Stimulated activated effector memory CD8-positive, alpha-beta T cell treated with anti-CD3 and anti-CD28 coated beads, Interleukin-12 subunit alpha, Interleukin-12 subunit beta, amount 100 ng/mL, for 72 hours (primary cell): Measurements from ENCODE around the gene EFCAB6.
A peak's percentile ranks its signal among the peaks of the same experiment; 100 is the strongest.

ENCODE experiments used
- ATAC-seq: fragments of 150-1000 bp; cut with Tn5 transposase; 2 replicates; pipeline ENCODE4 v1.10.0; 2021
- DNase-seq, 2 donors: peaks; one replicate each; pipeline ENCODE4 v3.0.0; 2021 to 2022; ENCODE audit warnings: low spot score in 2 of 2
- H3K27ac Mint-ChIP-seq: one replicate; pipeline ENCODE4 v1.8.0; 2022; ENCODE audit warnings: mild to moderate bottlenecking, mixed read lengths
- H3K36me3 Mint-ChIP-seq: one replicate; pipeline ENCODE4 v1.8.0; 2022; ENCODE audit warnings: mild to moderate bottlenecking, mixed read lengths
- H3K4me1 Mint-ChIP-seq: one replicate; pipeline ENCODE4 v1.8.0; 2022; ENCODE audit warnings: mixed read lengths
- H3K4me3 Mint-ChIP-seq: one replicate; pipeline ENCODE4 v1.8.0; 2022; ENCODE audit warnings: mild to moderate bottlenecking, mixed read lengths
- H3K9me3 Mint-ChIP-seq: one replicate; pipeline ENCODE4 v1.8.0; 2022; ENCODE audit warnings: mixed read lengths

EFCAB6 gene

GRCh38 chr22:43740587-43741270 lies 71.4 kb downstream of the EFCAB6 start:
- ATAC-seq: no peak
- peak in 1 of 2 donors; percentile 12 for DNase-seq
- Mint-ChIP-seq H3K36me3 (no peaks in the 10 kb centered on the region), H3K4me3 (no peak overlapping the region), H3K9me3 (no peaks in the 10 kb centered on the region), H3K4me1 (no peaks in the 10 kb centered on the region), H3K27ac (no peak overlapping the region)

DNA sequence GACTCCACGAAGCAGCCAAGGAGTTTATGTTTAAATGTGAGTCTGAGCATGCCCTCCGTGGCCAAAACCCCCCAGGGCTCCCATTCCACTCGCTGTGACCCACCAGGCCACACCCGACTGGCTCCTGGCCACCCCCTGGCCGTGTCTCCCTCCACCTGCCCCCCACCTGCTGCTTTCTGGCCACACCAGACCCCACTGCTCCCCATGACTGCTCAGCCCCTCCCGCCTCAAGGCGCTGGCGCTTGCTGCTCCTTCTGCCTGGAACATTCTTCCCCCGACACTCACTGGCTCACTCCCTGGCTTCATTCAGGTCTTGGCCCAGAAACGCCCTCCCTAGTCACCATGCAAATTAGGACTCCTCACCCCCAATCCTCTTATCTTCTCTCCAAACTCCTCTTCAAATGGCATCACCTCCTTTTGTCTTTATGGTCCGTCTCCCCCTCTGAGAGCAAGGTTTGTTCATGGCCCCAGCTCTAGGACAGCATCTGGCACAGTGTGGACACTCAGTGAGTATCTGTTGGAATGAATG lies 72.2 kb downstream of the EFCAB6 start:
- H3K4me3 Mint-ChIP-seq: no peak overlapping the region
- H3K36me3 Mint-ChIP-seq: no peaks in the 10 kb centered on the region
- H3K27ac Mint-ChIP-seq: no peak overlapping the region
- no peaks in the 10 kb centered on the region for H3K4me1 Mint-ChIP-seq
- ATAC-seq: no peak
- peak in 1 of 2 donors; percentile 17 for DNase-seq
- H3K9me3 Mint-ChIP-seq: no peaks in the 10 kb centered on the region

- no peak overlapping the region for H3K27ac Mint-ChIP-seq
- ATAC-seq (no peak), DNase-seq (no peak)
- no peaks in the 10 kb centered on the region for H3K36me3 Mint-ChIP-seq
- H3K4me1 Mint-ChIP-seq: no peaks in the 10 kb centered on the region
- no peak overlapping the region for H3K4me3 Mint-ChIP-seq
- H3K9me3 Mint-ChIP-seq: no peaks in the 10 kb centered on the region
These were observed 74.8 kb downstream of the EFCAB6 start for GRCh38 chr22:43737150-43737828.

DNA sequence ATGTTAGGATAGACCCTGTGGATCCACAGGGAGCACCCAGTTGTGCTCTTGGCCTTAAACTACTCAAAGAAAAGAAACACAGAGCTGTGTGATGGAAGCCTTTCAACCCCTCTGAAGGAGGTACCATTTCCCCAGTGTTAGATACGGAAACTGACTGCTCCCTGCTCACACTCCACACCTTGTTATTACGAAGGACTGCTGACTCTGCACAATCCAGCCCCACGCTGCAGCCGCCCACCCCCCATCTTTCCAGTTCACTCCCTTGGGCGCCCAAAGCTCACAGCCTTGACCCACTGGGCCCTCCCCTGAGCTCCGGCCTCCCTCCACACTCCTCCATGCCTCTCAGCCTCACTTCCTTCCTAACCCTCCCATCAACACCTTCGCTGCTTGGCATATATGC lies 75.5 kb downstream of the EFCAB6 start:
- Mint-ChIP-seq H3K27ac (no peak overlapping the region), H3K9me3 (no peaks in the 10 kb centered on the region), H3K4me1 (no peaks in the 10 kb centered on the region), H3K4me3 (no peak overlapping the region), H3K36me3 (no peaks in the 10 kb centered on the region)
- DNase-seq (no peak), ATAC-seq (no peak)

DNA sequence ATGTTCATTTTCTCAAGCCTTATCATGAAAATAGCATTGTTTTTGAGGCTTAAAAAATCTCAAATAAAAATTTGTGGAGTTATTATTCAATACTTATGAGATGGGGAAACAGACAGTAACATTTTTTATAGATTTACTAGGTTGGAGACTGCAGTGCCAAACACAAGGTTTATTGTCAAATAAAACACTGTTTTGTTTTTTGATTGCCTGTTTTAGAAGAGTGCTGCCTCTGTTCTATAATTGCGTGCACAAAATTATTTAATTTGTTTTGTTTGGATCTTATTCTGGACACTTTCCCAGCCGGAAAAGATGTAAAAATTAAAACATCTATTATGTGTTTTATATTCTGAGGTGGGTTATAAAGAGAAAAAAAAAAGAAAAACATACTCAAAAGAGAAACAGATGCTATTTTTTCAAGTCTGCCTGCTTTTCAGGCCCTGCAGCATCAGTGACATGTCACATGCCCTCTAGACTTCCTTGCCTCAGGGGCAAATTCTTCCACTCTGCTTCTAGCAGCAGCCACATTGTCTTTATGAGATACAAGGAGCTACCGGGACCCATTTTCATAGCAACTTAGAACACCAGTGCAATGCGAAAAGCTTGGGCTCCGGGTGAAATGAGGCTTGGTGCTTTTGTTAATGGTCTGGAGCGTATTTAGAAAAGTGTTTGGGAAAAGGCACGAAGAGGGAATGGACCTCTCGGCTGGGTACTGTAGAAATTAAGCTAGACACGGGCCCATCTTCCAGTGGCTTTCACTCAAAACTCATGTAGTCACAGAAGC lies 77.5 kb downstream of the EFCAB6 start:
- ATAC-seq: no peak
- no peak for DNase-seq
- Mint-ChIP-seq H3K27ac (no peak overlapping the region), H3K36me3 (no peaks in the 10 kb centered on the region), H3K9me3 (no peaks in the 10 kb centered on the region), H3K4me1 (no peaks in the 10 kb centered on the region), H3K4me3 (no peak overlapping the region)

DNA sequence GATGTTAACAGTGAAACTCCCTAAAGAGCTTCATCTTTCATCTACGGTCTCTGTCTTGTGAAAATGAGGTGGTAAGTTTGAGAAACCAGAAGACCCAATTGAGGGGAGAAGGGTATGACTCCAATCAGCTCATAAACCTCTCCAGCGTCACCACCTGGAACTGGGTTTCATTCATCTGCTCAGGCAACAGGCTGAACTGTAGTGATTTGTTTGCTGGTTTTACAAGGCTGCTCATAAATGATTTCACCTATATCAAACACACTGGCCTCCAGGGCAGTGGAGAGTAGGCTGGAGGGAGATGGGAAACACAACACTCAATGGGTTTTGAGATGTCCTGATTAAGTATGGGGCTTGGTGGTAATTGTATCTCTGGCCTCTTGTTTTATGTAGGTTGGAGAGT lies 79.0 kb downstream of the EFCAB6 start:
- DNase-seq: no peak
- Mint-ChIP-seq H3K9me3 (no peaks in the 10 kb centered on the region), H3K27ac (no peak overlapping the region), H3K4me1 (no peaks in the 10 kb centered on the region), H3K36me3 (no peaks in the 10 kb centered on the region), H3K4me3 (no peak overlapping the region)
- ATAC-seq: no peak

GRCh38 chr22:43731988-43732387 lies 80.1 kb downstream of the EFCAB6 start:
- DNase-seq (no peak), ATAC-seq (no peak)
- H3K36me3 Mint-ChIP-seq: no peaks in the 10 kb centered on the region
- H3K4me3 Mint-ChIP-seq: no peak overlapping the region
- H3K27ac Mint-ChIP-seq: no peak overlapping the region
- no peaks in the 10 kb centered on the region for H3K9me3 Mint-ChIP-seq
- no peaks in the 10 kb centered on the region for H3K4me1 Mint-ChIP-seq

GRCh38 chr22:43726964-43727543 lies 85.1 kb downstream of the EFCAB6 start:
- no peak for DNase-seq
- no peak overlapping the region for H3K27ac Mint-ChIP-seq
- no peak for ATAC-seq
- H3K4me1 Mint-ChIP-seq: no peaks in the 10 kb centered on the region
- no peaks in the 10 kb centered on the region for H3K36me3 Mint-ChIP-seq
- no peaks in the 10 kb centered on the region for H3K9me3 Mint-ChIP-seq
- H3K4me3 Mint-ChIP-seq: no peak overlapping the region

GRCh38 chr22:43726322-43726721 lies 85.8 kb downstream of the EFCAB6 start:
- ATAC-seq (no peak), DNase-seq (no peak)
- Mint-ChIP-seq H3K4me1 (no peaks in the 10 kb centered on the region), H3K9me3 (no peaks in the 10 kb centered on the region), H3K36me3 (no peaks in the 10 kb centered on the region), H3K4me3 (no peak overlapping the region), H3K27ac (no peak overlapping the region)

GRCh38 chr22:43723816-43724215 lies 88.3 kb downstream of the EFCAB6 start:
- H3K4me1 Mint-ChIP-seq: no peaks in the 10 kb centered on the region
- no peak for DNase-seq
- H3K4me3 Mint-ChIP-seq: no peak overlapping the region
- H3K9me3 Mint-ChIP-seq: no peaks in the 10 kb centered on the region
- ATAC-seq: no peak
- H3K27ac Mint-ChIP-seq: no peak overlapping the region
- H3K36me3 Mint-ChIP-seq: no peaks in the 10 kb centered on the region

DNA sequence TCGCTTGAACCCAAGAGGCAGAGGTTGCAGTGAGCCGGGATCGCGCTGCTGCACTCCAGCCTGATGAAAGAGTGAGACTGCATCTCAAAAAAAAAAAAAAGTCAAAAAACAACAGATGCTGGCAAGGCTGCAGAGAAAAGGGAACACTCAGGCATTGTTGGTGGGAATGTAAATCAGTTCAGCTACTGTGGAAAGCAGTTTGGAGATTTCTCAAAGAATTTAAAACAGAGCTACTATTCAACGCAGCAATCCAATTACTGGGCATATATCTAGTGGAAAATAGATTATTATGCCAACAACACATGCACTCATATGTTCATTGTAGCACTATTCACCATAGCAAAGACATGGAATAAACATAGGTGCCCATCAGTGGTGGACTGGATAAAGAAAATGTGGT lies 89.7 kb downstream of the EFCAB6 start:
- Mint-ChIP-seq H3K4me3 (no peak overlapping the region), H3K27ac (no peak overlapping the region), H3K9me3 (no peaks in the 10 kb centered on the region), H3K36me3 (no peaks in the 10 kb centered on the region), H3K4me1 (no peaks in the 10 kb centered on the region)
- DNase-seq (no peak), ATAC-seq (no peak)

DNA sequence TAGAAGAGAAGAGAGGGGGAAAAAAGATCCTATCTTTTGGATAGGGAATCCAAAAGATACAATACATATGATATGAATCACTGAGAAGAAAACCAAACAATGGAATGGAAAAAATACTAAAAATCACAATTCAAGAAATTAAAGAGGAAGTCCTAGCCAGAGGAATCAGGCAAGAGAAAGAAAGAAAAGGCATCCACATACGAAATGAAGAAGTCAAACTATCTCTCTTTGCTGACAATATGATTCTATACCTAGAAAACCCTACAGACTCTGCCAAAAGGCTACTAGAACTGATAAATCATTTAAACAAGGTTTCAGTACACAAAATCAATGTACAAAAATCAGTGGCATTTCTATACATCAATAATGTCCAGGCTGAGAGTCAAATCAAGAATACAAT lies 91.4 kb downstream of the EFCAB6 start:
- ATAC-seq (no peak), DNase-seq (no peak)
- Mint-ChIP-seq H3K4me1 (no peaks in the 10 kb centered on the region), H3K27ac (no peak overlapping the region), H3K4me3 (no peak overlapping the region), H3K9me3 (no peaks in the 10 kb centered on the region), H3K36me3 (no peaks in the 10 kb centered on the region)

GRCh38 chr22:43714104-43714503 lies 98.0 kb downstream of the EFCAB6 start:
- no peak for DNase-seq
- Mint-ChIP-seq H3K36me3 (no peaks in the 10 kb centered on the region), H3K4me3 (no peak overlapping the region), H3K27ac (no peak overlapping the region), H3K4me1 (no peaks in the 10 kb centered on the region), H3K9me3 (no peaks in the 10 kb centered on the region)
- no peak for ATAC-seq

DNA sequence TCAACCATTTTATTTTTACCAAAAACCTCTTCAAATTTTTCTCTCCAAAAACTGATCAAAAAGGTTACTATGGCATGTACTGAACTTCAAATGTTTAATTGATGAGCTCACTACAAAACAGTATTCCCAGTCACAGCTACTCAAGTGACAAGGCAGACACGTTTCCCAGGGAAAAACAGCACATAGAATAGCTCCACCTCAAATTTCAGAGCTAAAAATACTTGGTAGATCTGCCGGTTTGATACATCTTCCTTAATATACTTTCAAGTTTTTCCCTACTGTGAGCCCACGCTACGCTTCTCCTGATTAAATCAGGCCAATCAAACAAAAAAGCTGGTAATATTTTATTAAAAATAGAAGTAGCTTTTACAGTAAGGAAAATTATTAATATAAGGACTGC lies 100.4 kb downstream of the EFCAB6 start:
- no peaks in the 10 kb centered on the region for H3K36me3 Mint-ChIP-seq
- no peak overlapping the region for H3K4me3 Mint-ChIP-seq
- no peaks in the 10 kb centered on the region for H3K4me1 Mint-ChIP-seq
- H3K27ac Mint-ChIP-seq: no peak overlapping the region
- no peaks in the 10 kb centered on the region for H3K9me3 Mint-ChIP-seq
- DNase-seq (no peak), ATAC-seq (no peak)

DNA sequence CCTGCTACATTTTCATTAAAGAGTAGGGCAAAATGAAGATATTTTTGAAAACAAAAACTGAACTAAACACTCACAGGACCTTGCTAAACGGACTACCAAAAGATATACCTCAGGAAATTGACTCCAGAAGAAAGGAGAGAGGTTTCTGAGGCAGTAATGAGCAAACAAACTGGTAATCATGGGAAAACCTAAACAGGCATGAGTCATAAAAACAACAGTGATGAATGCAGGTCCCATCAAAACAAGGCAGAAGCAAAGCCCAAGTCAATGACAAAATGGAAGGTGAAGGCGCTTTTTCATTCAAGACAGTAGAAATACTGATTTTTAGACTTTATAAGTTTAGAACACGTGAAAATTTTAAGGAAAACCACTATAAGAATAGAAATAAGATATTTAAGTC lies 104.5 kb downstream of the EFCAB6 start:
- Mint-ChIP-seq H3K36me3 (no peaks in the 10 kb centered on the region), H3K4me3 (no peak overlapping the region), H3K27ac (no peak overlapping the region), H3K9me3 (peaks cover 15% of the 10 kb centered on the region), H3K4me1 (no peaks in the 10 kb centered on the region)
- no peak for ATAC-seq
- DNase-seq: no peak
